HepG2 (cell line): ENCODE data around the gene ULBP2. TPM values are rescaled to one million over a fixed set of nuclear protein-coding genes. Genes with fewer than 3 reads are reported as not detected.

ENCODE experiments used
- ATAC-seq: fragments of 200-7000 bp; cut with Tn5 transposase; 3 replicates; pipeline ENCODE4 v1.9.1; 2020; ENCODE audit warnings: mild to moderate bottlenecking, moderate library complexity
- BruUV-seq: library from RNA; stranded (reverse); fragments of 400-500 nt; replicated peaks from 2 replicates; lab custom pipeline; 2021; lab: Mats Ljungman, UMichigan
- CTCF ChIA-PET: fragments of 300-600 bp; formaldehyde crosslinking; extraction: SDS; loops from one replicate; lab custom pipeline; 2021; ENCODE audit warnings: low total read pairs, inconsistent platforms, low intra/inter-chr PET ratio; lab: Yijun Ruan, JAX
- POLR2A ChIA-PET: fragments of 350-600 bp; sonication (Branson Sonifier 250); formaldehyde crosslinking; loops from one replicate; lab custom pipeline; 2020; ENCODE audit warnings: antibody characterized with exemption, inconsistent platforms; lab: Yijun Ruan, JAX
- DNase-seq: peaks from one replicate; pipeline ENCODE4 v3.0.0-alpha.2; 2015; ENCODE audit warnings: low spot score
- FAIRE-seq: peaks from 3 replicates; lab custom pipeline; 2011; peaks lifted over from hg19 to GRCh38; lab: Jason Lieb, UNC
- H2AFZ ChIP-seq: one replicate; pipeline ENCODE4 v1.6.1; 2011; ENCODE audit warnings: low read length, inconsistent platforms
- H3K27ac ChIP-seq: fragments of 300-600 bp; 3 replicates; pipeline ENCODE4 v1.8.0; 2011; ENCODE audit warnings: mixed run types, mild to moderate bottlenecking, mixed read lengths, low read length, inconsistent platforms; ENCODE audit not compliant: insufficient read depth; ENCODE audit errors: extremely low read length
- H3K27me3 ChIP-seq, 2 experiments: fragments of 200-600 bp in 1 of 2; 2 replicates in 1 of 2; 3 replicates in 1 of 2; pipeline versions ENCODE4 v1.6.0 to v1.8.0; 2011; ENCODE audit warnings: low read length in 2 of 2, mild to moderate bottlenecking in 2 of 2, moderate library complexity in 2 of 2, inconsistent platforms in 1 of 2; ENCODE audit not compliant: insufficient read depth in 2 of 2, control insufficient read depth in 1 of 2
- H3K36me3 ChIP-seq, 2 experiments: fragments of 200-600 bp in 1 of 2; replicated peaks in 1 of 2; 2 replicates in 1 of 2; 3 replicates in 1 of 2; pipeline versions ENCODE4 v1.5.1 to v1.8.0; 2011; ENCODE audit warnings: low read length in 2 of 2, inconsistent platforms in 1 of 2; ENCODE audit not compliant: insufficient read depth in 2 of 2, control insufficient read depth in 1 of 2
- H3K4me1 ChIP-seq: 2 replicates; pipeline ENCODE4 v1.5.1; 2012; ENCODE audit warnings: low read length, inconsistent platforms; ENCODE audit not compliant: insufficient read depth
- H3K4me2 ChIP-seq: 2 replicates; pipeline ENCODE4 v1.6.0; 2011; ENCODE audit warnings: low read depth, low read length, inconsistent platforms
- H3K4me3 ChIP-seq, 3 experiments: fragments of 200-600 bp in 1 of 3; sonication (generic), shearing (Covaris generic) in 1 of 3; replicated peaks in 1 of 3; 2 replicates each; pipeline ENCODE4 v1.5.1; 2011 to 2016; ENCODE audit warnings: low read length in 3 of 3, inconsistent platforms in 2 of 3, low read depth in 2 of 3, mild to moderate bottlenecking in 2 of 3, control low read depth in 1 of 3, mixed read lengths in 1 of 3; ENCODE audit not compliant: insufficient read depth in 1 of 3
- H3K79me2 ChIP-seq: one replicate; pipeline ENCODE4 v1.6.1; 2011; ENCODE audit warnings: low read length, inconsistent platforms; ENCODE audit not compliant: insufficient read depth
- H3K9ac ChIP-seq: 2 replicates; pipeline ENCODE4 v1.6.0; 2011; ENCODE audit warnings: mild to moderate bottlenecking, low read depth, low read length, inconsistent platforms; ENCODE audit not compliant: insufficient read depth
- H3K9me3 ChIP-seq: 2 replicates; pipeline ENCODE4 v1.5.1; 2012; ENCODE audit warnings: mild to moderate bottlenecking, low read length
- H4K20me1 ChIP-seq: 2 replicates; pipeline ENCODE4 v1.6.0; 2011; ENCODE audit warnings: inconsistent platforms, mild to moderate bottlenecking, low read length, moderate library complexity; ENCODE audit not compliant: insufficient read depth
- AGO2 ChIP-seq: fragments of 200-400 bp; formaldehyde crosslinking; optimal IDR thresholded peaks from 2 replicates; pipeline ENCODE3; 2017; ENCODE audit warnings: mild to moderate bottlenecking, low read depth, low read length, moderate library complexity
- ARID4A ChIP-seq: sonication (generic); formaldehyde crosslinking; IDR thresholded peaks from 2 replicates; pipeline ENCODE4 v1.5.0; 2020; ENCODE audit warnings: mild to moderate bottlenecking, missing genetic modification reagents, borderline replicate concordance
- CTCF ChIP-seq: sonication (generic); formaldehyde crosslinking; IDR thresholded peaks from 2 replicates; pipeline ENCODE4 v1.5.0; 2020; ENCODE audit warnings: mild to moderate bottlenecking, missing genetic modification reagents, moderate library complexity
- LBX2 ChIP-seq: sonication (generic); formaldehyde crosslinking; IDR thresholded peaks from 2 replicates; pipeline ENCODE4 v1.5.0; 2020; ENCODE audit warnings: missing genetic modification reagents, mild to moderate bottlenecking, borderline replicate concordance
- PATZ1 ChIP-seq: sonication (generic); formaldehyde crosslinking; IDR thresholded peaks from 2 replicates; pipeline ENCODE4 v1.4.0; 2020; ENCODE audit warnings: missing genetic modification reagents
- RBFOX2 ChIP-seq: fragments of 200-400 bp; formaldehyde crosslinking; IDR thresholded peaks from 2 replicates; pipeline ENCODE4 v1.6.1; 2017; ENCODE audit warnings: low read depth, mild to moderate bottlenecking, low read length
- RBM39 ChIP-seq: fragments of 200-400 bp; formaldehyde crosslinking; IDR thresholded peaks from one replicate; pipeline ENCODE4 v1.6.1; 2018; ENCODE audit warnings: antibody characterized with exemption, mild to moderate bottlenecking, low read depth, low read length; ENCODE audit not compliant: poor library complexity, severe bottlenecking
- ZNF280D ChIP-seq: sonication (generic); formaldehyde crosslinking; IDR thresholded peaks from 2 replicates; pipeline ENCODE4 v1.5.1; 2020; ENCODE audit warnings: mild to moderate bottlenecking, missing genetic modification reagents
- ZNF333 ChIP-seq: sonication (generic); formaldehyde crosslinking; IDR thresholded peaks from 2 replicates; pipeline ENCODE4 v1.4.0; 2020; ENCODE audit warnings: mild to moderate bottlenecking, missing genetic modification reagents, borderline replicate concordance
- WGBS: methylation state at CpG from one replicate; pipeline ENCODE4 v1.1.6; 2017; ENCODE audit warnings: low lambda C conversion rate; 5-methylcytosine and 5-hydroxymethylcytosine counted together
- in situ Hi-C: cut with HindIII; loops from 2 replicates; pipeline ENCODE4 v1.10.0; 2017; ENCODE audit warnings: low pct_unique_long_range_greater_than_20kb; ENCODE audit not compliant: extremely low pct_ligation_motif_present
- intact Hi-C: fragments of 100-400 bp; cut with micrococcal nuclease; formaldehyde crosslinking; loops from one replicate; pipeline ENCODE4 v1.10.0; 2022; ENCODE audit not compliant: unreplicated experiment
- polyA plus RNA-seq, 8 experiments: library from polyadenylated mRNA; depleted of rRNA in 3 of 8; stranded (reverse) in 7 of 8; unstranded in 1 of 8; fragments of >200 nt; fragmentation: Illumina TruSeq in 4 of 8; extraction: Trizol in 4 of 8; gene quantifications; 2 replicates each; pipeline versions ENCODE4 v1.2.1 to v1.2.3, GENCODE V29; 2011 to 2016; ENCODE audit warnings: low read depth in 4 of 8, missing spikeins in 1 of 8, mixed read lengths in 1 of 8; ENCODE audit not compliant: insufficient read depth in 1 of 8
- total RNA-seq, 5 experiments: library from RNA; depleted of rRNA; stranded (reverse); fragments of >200 nt; fragmentation: Illumina TruSeq; extraction: Trizol; gene quantifications; 2 replicates each; pipeline ENCODE4 v1.2.3, GENCODE V29; 2016; ENCODE audit warnings: low read depth in 1 of 5

ULBP2 gene
- total and polyA plus RNA-seq, 2 of the 13 experiments (the other 11 are each of a cell fraction or from before 2014, with no cell fraction given), result not detected

GRCh38 chr6:149963462-149964307 lies 21.9 kb downstream of the ULBP2 start, which contains the start of gene ULBP1:
Gene ULBP1, plus strand, starts transcription at chr6:149963943. Its CDS starts 107 bp downstream, at chr6:149964050.
- DNase-seq, result no peak
- POLR2A ChIA-PET, result no interaction called here
- in situ Hi-C loops, result no loop called here
- peak within 1 kb of the TSS; percentile 17 to 48 (median 34); a peak in 3 of 6 replicates for H3K4me3 ChIP-seq
- intact Hi-C loops, result no loop called here
- ATAC-seq, result peak; percentile 42
- no peak within 1 kb of the TSS for H3K9ac ChIP-seq
- H3K9me3 ChIP-seq, result no peaks in the 10 kb centered on the region
- peaks cover 5 to 42% of the 10 kb centered on the region in 2 experiments for H3K27me3 ChIP-seq
- H3K4me1 ChIP-seq, result peaks cover 4% of the 10 kb centered on the region; the same call in 1 of the 2 replicates
- no peaks in the 10 kb centered on the region for H3K36me3 ChIP-seq
- H3K27ac ChIP-seq, result no peak within 1 kb of the TSS
- H3K4me2 ChIP-seq, result peak within 1 kb of the TSS; percentile 49
- CTCF ChIA-PET, result no interaction called here
- FAIRE-seq, result no peak
- H2AFZ ChIP-seq, result no peak within 1 kb of the TSS
- H4K20me1 ChIP-seq, result no peaks in the 10 kb centered on the region
- BruUV-seq, result no TSS peak
- WGBS, result 67% methylated on average over 58 of the region's 69 CpGs
- H3K79me2 ChIP-seq, result no peaks in the 10 kb centered on the region
- TF ChIP-seq ZNF333 (CRISPR knock-in tag) (no peak), CTCF (CRISPR knock-in tag) (0 out of 2 replicates have a peak, but pooled peaks have one; percentile 3), RBM39 (peak; percentile 6), PATZ1 (CRISPR knock-in tag) (no peak), AGO2 (no peak), ARID4A (CRISPR knock-in tag) (no peak; the same call in 1 of the 2 replicates), LBX2 (CRISPR knock-in tag) (no peak), ZNF280D (CRISPR knock-in tag) (no peak), RBFOX2 (0 out of 2 replicates have a peak, but pooled peaks have one; percentile 37)
